ENCODE results near the gene TRIP13. TPM values are rescaled to one million over a fixed set of nuclear protein-coding genes. Genes with fewer than 3 reads are reported as not detected.

TRIP13 gene
- total and polyA plus RNA-seq, 10 donors: 1.0 to 5.4 (median 2.4) TPM

DNA sequence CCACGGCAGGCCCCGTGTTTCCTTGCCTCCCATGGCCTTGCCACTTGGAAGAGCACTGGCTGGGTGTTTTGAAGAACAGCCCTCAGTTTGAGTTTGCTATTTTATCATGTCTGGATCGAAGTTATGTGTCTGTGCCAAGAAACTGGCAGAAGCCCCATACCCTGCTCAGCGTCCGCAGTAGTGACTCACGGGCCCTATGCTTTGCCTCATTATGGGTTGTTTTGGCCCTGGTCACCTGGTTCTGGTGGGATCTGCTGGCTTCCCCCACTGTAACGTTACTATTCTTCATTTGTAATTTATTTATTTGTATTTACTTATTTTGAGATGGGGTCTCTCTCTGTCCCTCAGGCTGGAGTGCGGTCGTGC lies 73.6 kb downstream of the TRIP13 start:
- Histone ChIP-seq H3K4me3 (no peak overlapping the region), H3K27me3 (replicated peaks in 1 of 7) (peaks cover 0 to 86% (median 7%) of the 10 kb centered on the region in 7 donors), H3K27ac (no peak overlapping the region), H3K9me3 (no peaks in the 10 kb centered on the region), H3K36me3 (no peaks in the 10 kb centered on the region), H3K4me1 (peaks cover 0 to 22% (median 6%) of the 10 kb centered on the region in 6 donors)
- 78 to 90% (median 79%) methylated on average over 9 of the region's 9 CpGs for WGBS, 5 donors
- DNase-seq: no peak
- intact Hi-C loops (cut with DNase I; ENCODE audit: low total_unique reads): no loop called here
- no peak for TF ChIP-seq POLR2A (IDR thresholded peaks at IDR 0.05)
- TF ChIP-seq, protein P1, sequence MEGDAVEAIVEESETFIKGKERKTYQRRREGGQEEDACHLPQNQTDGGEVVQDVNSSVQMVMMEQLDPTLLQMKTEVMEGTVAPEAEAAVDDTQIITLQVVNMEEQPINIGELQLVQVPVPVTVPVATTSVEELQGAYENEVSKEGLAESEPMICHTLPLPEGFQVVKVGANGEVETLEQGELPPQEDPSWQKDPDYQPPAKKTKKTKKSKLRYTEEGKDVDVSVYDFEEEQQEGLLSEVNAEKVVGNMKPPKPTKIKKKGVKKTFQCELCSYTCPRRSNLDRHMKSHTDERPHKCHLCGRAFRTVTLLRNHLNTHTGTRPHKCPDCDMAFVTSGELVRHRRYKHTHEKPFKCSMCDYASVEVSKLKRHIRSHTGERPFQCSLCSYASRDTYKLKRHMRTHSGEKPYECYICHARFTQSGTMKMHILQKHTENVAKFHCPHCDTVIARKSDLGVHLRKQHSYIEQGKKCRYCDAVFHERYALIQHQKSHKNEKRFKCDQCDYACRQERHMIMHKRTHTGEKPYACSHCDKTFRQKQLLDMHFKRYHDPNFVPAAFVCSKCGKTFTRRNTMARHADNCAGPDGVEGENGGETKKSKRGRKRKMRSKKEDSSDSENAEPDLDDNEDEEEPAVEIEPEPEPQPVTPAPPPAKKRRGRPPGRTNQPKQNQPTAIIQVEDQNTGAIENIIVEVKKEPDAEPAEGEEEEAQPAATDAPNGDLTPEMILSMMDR (IDR thresholded peaks at IDR 0.05 in 8 of 11, conservative IDR thresholded peaks at IDR 0.05 in 3 of 11): no peak
- TF ChIP-seq POLR2AphosphoS5 (IDR thresholded peaks at IDR 0.05): no peak

DNA sequence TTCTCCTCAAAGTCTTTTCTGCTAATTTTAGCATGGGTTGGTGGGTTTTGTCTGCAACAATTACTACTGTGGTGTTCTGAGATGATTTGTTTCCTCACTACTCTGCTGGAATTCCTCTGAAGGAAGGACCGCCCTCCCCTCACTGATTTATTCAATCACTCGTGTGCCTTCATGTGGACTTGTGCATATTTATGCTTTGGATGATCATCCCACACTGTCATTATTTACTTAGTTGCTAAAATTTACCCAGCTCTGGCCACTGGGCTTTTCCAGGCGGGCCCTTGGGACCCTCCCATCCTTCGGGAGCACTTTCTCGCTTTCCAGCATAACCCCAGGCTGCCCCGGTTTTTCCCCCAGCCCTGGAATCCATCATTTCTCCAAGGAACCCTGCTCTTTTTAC lies 74.3 kb downstream of the TRIP13 start:
- Histone ChIP-seq H3K36me3 (no peaks in the 10 kb centered on the region), H3K27me3 (replicated peaks in 1 of 7) (peaks cover 0 to 84% (median 7%) of the 10 kb centered on the region in 7 donors), H3K9me3 (no peaks in the 10 kb centered on the region), H3K4me1 (peaks cover 0 to 21% (median 6%) of the 10 kb centered on the region in 6 donors), H3K4me3 (no peak overlapping the region), H3K27ac (no peak overlapping the region)
- DNase-seq: no peak
- intact Hi-C loops (cut with DNase I; ENCODE audit: low total_unique reads): no loop called here
- TF ChIP-seq POLR2AphosphoS5 (IDR thresholded peaks at IDR 0.05): no peak
- TF ChIP-seq POLR2A (IDR thresholded peaks at IDR 0.05): no peak
- TF ChIP-seq, protein P1 (IDR thresholded peaks at IDR 0.05 in 8 of 11, conservative IDR thresholded peaks at IDR 0.05 in 3 of 11): no peak
- 80 to 92% (median 87%) methylated on average over 6 of the region's 6 CpGs for WGBS, 5 donors

Other genes starting within 250 kb of the TRIP13 start
- gene TPPP, start 199.5 kb upstream of the TRIP13 start, total RNA-seq: 10 to 100 TPM in 1 of 7 donors, 1 to 10 TPM in 6; 2.4 to 12.2 (median 4.4) TPM
- under 1 TPM; 0.30 to 0.83 (median 0.41) TPM for gene TPPP, start 199.5 kb upstream of the TRIP13 start, polyA plus RNA-seq
- gene ZDHHC11B, start 108.2 kb upstream of the TRIP13 start, total RNA-seq: 10 to 100 TPM in 2 of 7 donors, 1 to 10 TPM in 5; 2.8 to 74.3 (median 6.2) TPM
- gene ZDHHC11B, start 108.2 kb upstream of the TRIP13 start, polyA plus RNA-seq: 1 to 10 TPM in 2 of 3 donors, under 1 TPM in 1; 0.97 to 3.8 (median 1.9) TPM
- 10 to 100 TPM in 4 of 7 donors, 1 to 10 TPM in 3; 1.3 to 75.0 (median 10.5) TPM for gene ZDHHC11, start 41.9 kb upstream of the TRIP13 start, total RNA-seq
- gene ZDHHC11, start 41.9 kb upstream of the TRIP13 start, polyA plus RNA-seq: 1 to 10 TPM; 1.9 to 2.8 (median 2.1) TPM
- 10 to 100 TPM; 32.2 to 82.9 (median 39.7) TPM for gene BRD9, start 83 bp upstream of the TRIP13 start, total RNA-seq
- 10 to 100 TPM; 26.5 to 54.5 (median 38.6) TPM for gene BRD9, start 83 bp upstream of the TRIP13 start, polyA plus RNA-seq
- 10 to 100 TPM in 6 of 7 donors, 1 to 10 TPM in 1; 1.4 to 52.3 (median 17.9) TPM for gene NKD2, start 115.9 kb downstream of the TRIP13 start, total RNA-seq
- gene NKD2, start 115.9 kb downstream of the TRIP13 start, polyA plus RNA-seq: 10 to 100 TPM in 1 of 3 donors, 1 to 10 TPM in 2; 5.9 to 16.4 (median 7.0) TPM
- 100 to 1,000 TPM in 2 of 7 donors, 10 to 100 TPM in 5; 40.4 to 120 (median 78.6) TPM for gene SLC12A7, start 219.2 kb downstream of the TRIP13 start, total RNA-seq
- 10 to 100 TPM in 2 of 3 donors, 1 to 10 TPM in 1; 8.6 to 27.0 (median 15.4) TPM for gene SLC12A7, start 219.2 kb downstream of the TRIP13 start, polyA plus RNA-seq

Data from spleen (tissue), 11 donors.